NCI-H1436 (cell line): Measurements from ENCODE around the gene TEX47.

ENCODE experiments used
- DNase-seq: peaks from one replicate; lab custom pipeline; 2025; lab: John Stamatoyannopoulos, UW

The TEX47 gene

DNA sequence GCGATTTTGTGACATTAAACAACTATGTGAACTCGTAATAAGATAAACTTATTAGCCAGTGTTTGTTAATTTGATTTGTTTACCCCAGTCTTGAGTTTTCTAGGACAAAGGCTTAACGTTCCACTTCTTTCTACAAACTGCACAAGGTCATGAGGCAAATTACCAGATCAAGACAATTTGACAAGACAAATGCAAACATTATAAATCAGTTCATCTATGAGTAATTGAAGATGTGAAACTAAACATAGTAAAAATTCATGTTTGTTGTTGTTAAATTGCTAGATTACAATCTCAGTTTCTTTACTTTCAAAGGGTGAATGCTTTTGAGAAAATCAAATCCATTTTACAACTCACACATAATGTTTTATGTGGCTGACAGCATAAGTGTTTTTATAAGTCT is 49.4 kb downstream of the TEX47 start:
- DNase-seq = no peak
